Measurements from ENCODE around the gene ASCC3.

- TF ChIP-seq CTCF (IDR thresholded peaks at IDR 0.05) = no peak
- TF ChIP-seq POLR2A (IDR thresholded peaks at IDR 0.05) = no peak
These were observed 401.7 kb downstream of the ASCC3 start for GRCh38 chr6:100479179-100480035.

Measured in lower leg skin (tissue), 3 donors.